ENCODE measurements around the gene E2F1.
A peak's percentile ranks its signal among the peaks of the same experiment; 100 is the strongest.

The E2F1 gene

GRCh38 chr20:33686100-33686983 lies at the start of gene E2F1:
Gene E2F1 (minus strand): TSS chr20:33686385. CDS start chr20:33686264, 121 bp downstream.
- H3K27me3 Mint-ChIP-seq, result no peaks in the 10 kb centered on the region
- DNase-seq, result peak; percentile 96
- H3K36me3 Mint-ChIP-seq, result peaks cover 20% of the 10 kb centered on the region
- H3K4me3 Mint-ChIP-seq, result peak within 1 kb of the TSS; percentile 89
- H3K27ac Mint-ChIP-seq, result peak within 1 kb of the TSS; percentile 94
- H3K9me3 Mint-ChIP-seq, result no peaks in the 10 kb centered on the region
- peaks cover 87% of the 10 kb centered on the region for H3K4me1 Mint-ChIP-seq
- CTCF ChIA-PET, result interaction anchor here (1.0 to 1.3 kb wide), 2 partner anchors 20 to 22 kb away, joined by 3 read pairs; partner anchors contain the start of gene ACTL10

- H3K27me3 Mint-ChIP-seq, result peaks cover 4% of the 10 kb centered on the region
- H3K4me3 Mint-ChIP-seq, result peak overlapping the region; percentile 88
- H3K36me3 Mint-ChIP-seq, result peaks cover 24% of the 10 kb centered on the region
- H3K9me3 Mint-ChIP-seq, result peaks cover 23% of the 10 kb centered on the region
- peaks cover 33% of the 10 kb centered on the region for H3K4me1 Mint-ChIP-seq
- CTCF ChIA-PET, result interaction anchor here (0.6 to 1.4 kb wide), 2 partner anchors 29 to 125 kb away, joined by 3 to 5 read pairs; no protein-coding TSS in a partner anchor
- H3K27ac Mint-ChIP-seq, result peak overlapping the region; percentile 80
- no peak for DNase-seq
Observed at GRCh38 chr20:33733654-33734576, 47.7 kb upstream of the E2F1 start.

GRCh38 chr20:33732166-33732970 lies 46.2 kb upstream of the E2F1 start:
- peak; percentile 91 for DNase-seq
- Mint-ChIP-seq H3K36me3 (peaks cover 21% of the 10 kb centered on the region), H3K27ac (peak overlapping the region; percentile 94), H3K4me1 (peaks cover 33% of the 10 kb centered on the region), H3K27me3 (peaks cover 9% of the 10 kb centered on the region), H3K9me3 (peaks cover 18% of the 10 kb centered on the region), H3K4me3 (peak overlapping the region; percentile 88)
- CTCF ChIA-PET, result interaction anchor here (0.6 to 1.4 kb wide), 4 partner anchors 31 to 336 kb away, joined by 3 to 7 read pairs (median 4); no protein-coding TSS in a partner anchor

- H3K36me3 Mint-ChIP-seq, result peaks cover 17% of the 10 kb centered on the region
- peak within 1 kb of the TSS; percentile 94 for H3K27ac Mint-ChIP-seq
- peak within 1 kb of the TSS; percentile 88 for H3K4me3 Mint-ChIP-seq
- CTCF ChIA-PET, result interaction anchor here (1.2 to 1.3 kb wide), 2 partner anchors 51 to 52 kb away, joined by 3 to 7 read pairs; no protein-coding TSS in a partner anchor
- peaks cover 14% of the 10 kb centered on the region for H3K9me3 Mint-ChIP-seq
- peaks cover 7% of the 10 kb centered on the region for H3K27me3 Mint-ChIP-seq
- peaks cover 33% of the 10 kb centered on the region for H3K4me1 Mint-ChIP-seq
- DNase-seq, result peak; percentile 93
Observed at GRCh38 chr20:33731693-33732165, 45.5 kb upstream of the E2F1 start, which contains the start of gene ZNF341. Gene ZNF341 (plus strand): TSS chr20:33731996. CDS start chr20:33732022, 26 bp downstream.

GRCh38 chr20:33730946-33731692 lies 44.9 kb upstream of the E2F1 start:
- H3K27ac Mint-ChIP-seq, result peak overlapping the region; percentile 87
- H3K4me1 Mint-ChIP-seq, result peaks cover 33% of the 10 kb centered on the region
- DNase-seq, result no peak
- peak overlapping the region; percentile 75 for H3K4me3 Mint-ChIP-seq
- CTCF ChIA-PET, result interaction anchor here (1.2 to 1.3 kb wide), 2 partner anchors 50 to 52 kb away, joined by 3 to 7 read pairs; no protein-coding TSS in a partner anchor
- H3K27me3 Mint-ChIP-seq, result peaks cover 5% of the 10 kb centered on the region
- H3K9me3 Mint-ChIP-seq, result peaks cover 8% of the 10 kb centered on the region
- peaks cover 11% of the 10 kb centered on the region for H3K36me3 Mint-ChIP-seq

- Mint-ChIP-seq H3K36me3 (peaks cover 4% of the 10 kb centered on the region), H3K4me3 (no peak overlapping the region), H3K4me1 (peaks cover 26% of the 10 kb centered on the region), H3K27me3 (peaks cover 14% of the 10 kb centered on the region), H3K9me3 (peaks cover 3% of the 10 kb centered on the region), H3K27ac (no peak overlapping the region)
- no peak for DNase-seq
- CTCF ChIA-PET, result no interaction called here
Observed at GRCh38 chr20:33729101-33729500, 42.9 kb upstream of the E2F1 start.

GRCh38 chr20:33728463-33728862 lies 42.3 kb upstream of the E2F1 start:
- no peaks in the 10 kb centered on the region for H3K9me3 Mint-ChIP-seq
- no peaks in the 10 kb centered on the region for H3K36me3 Mint-ChIP-seq
- CTCF ChIA-PET, result no interaction called here
- H3K4me1 Mint-ChIP-seq, result peaks cover 19% of the 10 kb centered on the region
- H3K27ac Mint-ChIP-seq, result no peak overlapping the region
- H3K4me3 Mint-ChIP-seq, result no peak overlapping the region
- H3K27me3 Mint-ChIP-seq, result peaks cover 14% of the 10 kb centered on the region
- DNase-seq, result no peak

GRCh38 chr20:33727806-33728205 lies 41.6 kb upstream of the E2F1 start:
- CTCF ChIA-PET, result no interaction called here
- DNase-seq, result no peak
- H3K36me3 Mint-ChIP-seq, result no peaks in the 10 kb centered on the region
- no peaks in the 10 kb centered on the region for H3K9me3 Mint-ChIP-seq
- H3K4me1 Mint-ChIP-seq, result peaks cover 14% of the 10 kb centered on the region
- no peak overlapping the region for H3K27ac Mint-ChIP-seq
- peaks cover 14% of the 10 kb centered on the region for H3K27me3 Mint-ChIP-seq
- no peak overlapping the region for H3K4me3 Mint-ChIP-seq

- H3K27me3 Mint-ChIP-seq, result peaks cover 14% of the 10 kb centered on the region
- H3K9me3 Mint-ChIP-seq, result no peaks in the 10 kb centered on the region
- H3K4me3 Mint-ChIP-seq, result no peak overlapping the region
- no peaks in the 10 kb centered on the region for H3K36me3 Mint-ChIP-seq
- peaks cover 10% of the 10 kb centered on the region for H3K4me1 Mint-ChIP-seq
- no peak for DNase-seq
- CTCF ChIA-PET, result interaction anchor here (0.8 kb wide), 1 partner anchor 59 kb away, joined by 3 read pairs; no protein-coding TSS in a partner anchor
- H3K27ac Mint-ChIP-seq, result no peak overlapping the region
Observed at GRCh38 chr20:33727115-33727479, 40.9 kb upstream of the E2F1 start.

- no peak for DNase-seq
- Mint-ChIP-seq H3K27me3 (peaks cover 14% of the 10 kb centered on the region), H3K27ac (no peak overlapping the region), H3K36me3 (no peaks in the 10 kb centered on the region), H3K4me1 (peaks cover 4% of the 10 kb centered on the region), H3K9me3 (no peaks in the 10 kb centered on the region), H3K4me3 (no peak overlapping the region)
- CTCF ChIA-PET, result interaction anchor here (1.0 kb wide), 1 partner anchor 150 kb away, joined by 3 read pairs; no protein-coding TSS in a partner anchor
Observed at GRCh38 chr20:33725607-33726264, 39.6 kb upstream of the E2F1 start.

GRCh38 chr20:33724439-33725094 lies 38.4 kb upstream of the E2F1 start:
- Mint-ChIP-seq H3K9me3 (no peaks in the 10 kb centered on the region), H3K27ac (peak overlapping the region; percentile 21), H3K4me1 (peaks cover 7% of the 10 kb centered on the region), H3K4me3 (no peak overlapping the region), H3K36me3 (no peaks in the 10 kb centered on the region), H3K27me3 (peaks cover 14% of the 10 kb centered on the region)
- DNase-seq, result no peak
- CTCF ChIA-PET, result interaction anchor here (1.0 kb wide), 1 partner anchor 149 kb away, joined by 3 read pairs; no protein-coding TSS in a partner anchor

All from activated naive CD4-positive, alpha-beta T cell treated with anti-CD3 and anti-CD28 coated beads, Interleukin-2, amount 10 ng/mL, durations not matched to agents 7 days and 5 days (primary cell).